GM12875 (cell line): ENCODE measurements around the gene CAMK1D.

ENCODE experiments used
- H3K4me3 ChIP-seq: one replicate; pipeline ENCODE4 v1.5.1; 2011; ENCODE audit warnings: low read depth, low read length, control low read depth
- CTCF ChIP-seq: IDR thresholded peaks from 2 replicates; pipeline ENCODE4 v1.5.1; 2011; ENCODE audit warnings: low read depth, mild to moderate bottlenecking, control low read depth, inconsistent platforms, low read length, moderate library complexity, borderline replicate concordance; ENCODE audit not compliant: insufficient read depth

The CAMK1D gene

GRCh38 chr10:12796401-12797160 is 447.2 kb downstream of the CAMK1D start:
- TF ChIP-seq CTCF: no peak
- H3K4me3 ChIP-seq: no peak overlapping the region

- no peak for TF ChIP-seq CTCF
- H3K4me3 ChIP-seq: no peak overlapping the region
Measured at GRCh38 chr10:12797471-12798262, 448.3 kb downstream of the CAMK1D start.

- TF ChIP-seq CTCF: no peak
- no peak overlapping the region for H3K4me3 ChIP-seq
Measured at GRCh38 chr10:12799144-12799543, 449.8 kb downstream of the CAMK1D start.

- no peak for TF ChIP-seq CTCF
- H3K4me3 ChIP-seq: no peak overlapping the region
Measured at GRCh38 chr10:12799714-12800113, 450.4 kb downstream of the CAMK1D start.

- no peak for TF ChIP-seq CTCF
Measured at GRCh38 chr10:12800302-12800701, 451.0 kb downstream of the CAMK1D start.

GRCh38 chr10:12801214-12802087 is 452.1 kb downstream of the CAMK1D start:
- TF ChIP-seq CTCF: no peak

More at GRCh38 chr10:12800302-12800701, 451.0 kb downstream of the CAMK1D start:
- H3K4me3 ChIP-seq: no peak overlapping the region

More at GRCh38 chr10:12801214-12802087, 452.1 kb downstream of the CAMK1D start:
- H3K4me3 ChIP-seq: no peak overlapping the region
